SH-SY5Y (cell line): ENCODE data around the gene AGTPBP1.

Experiments used
- GATA2 ChIP-seq: IDR thresholded peaks from 2 replicates; pipeline ENCODE4 v1.6.1; 2011; ENCODE audit warnings: mild to moderate bottlenecking, low read depth, low read length
- GATA3 ChIP-seq: IDR thresholded peaks from 2 replicates; pipeline ENCODE4 v1.6.1; 2011; ENCODE audit warnings: low read depth, mild to moderate bottlenecking, low read length, moderate library complexity

DNA sequence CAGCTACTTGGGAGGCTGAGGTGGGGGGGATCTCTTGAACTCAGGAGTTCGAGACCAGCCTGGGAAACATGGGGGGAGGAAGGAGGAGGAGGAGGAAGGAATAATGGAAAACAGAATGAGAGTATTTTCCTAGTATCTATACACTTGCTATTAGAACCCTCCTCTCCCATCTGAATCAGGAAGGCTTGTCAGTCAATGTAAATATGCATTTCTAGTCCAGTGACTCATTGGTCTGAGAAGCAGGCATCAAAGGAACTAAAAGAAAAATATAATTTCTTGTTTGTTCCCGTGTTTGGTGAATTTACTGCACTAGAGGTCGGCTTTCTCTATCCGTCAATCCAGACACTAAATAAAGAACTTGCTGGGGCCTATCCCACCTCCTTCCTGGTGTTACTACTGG lies 88.6 kb downstream of the AGTPBP1 start:
- TF ChIP-seq GATA2 (no peak), GATA3 (no peak)
